GM18861 (cell line): ENCODE data around the gene DHDH.
"Not testable (repeated sequence)": the region's sequence is repeated elsewhere in the genome, so short reads cannot be mapped to it uniquely, and the experiment has no call there.

Source experiments
- ATAC-seq: cut with Tn5 transposase; IDR thresholded peaks from one replicate; pipeline ENCODE4 v1.9.1; 2021; ENCODE audit not compliant: unreplicated experiment

Gene DHDH

GRCh38 chr19:48914181-48914580, 19.3 kb upstream of the DHDH start:
- no peak for ATAC-seq

DNA sequence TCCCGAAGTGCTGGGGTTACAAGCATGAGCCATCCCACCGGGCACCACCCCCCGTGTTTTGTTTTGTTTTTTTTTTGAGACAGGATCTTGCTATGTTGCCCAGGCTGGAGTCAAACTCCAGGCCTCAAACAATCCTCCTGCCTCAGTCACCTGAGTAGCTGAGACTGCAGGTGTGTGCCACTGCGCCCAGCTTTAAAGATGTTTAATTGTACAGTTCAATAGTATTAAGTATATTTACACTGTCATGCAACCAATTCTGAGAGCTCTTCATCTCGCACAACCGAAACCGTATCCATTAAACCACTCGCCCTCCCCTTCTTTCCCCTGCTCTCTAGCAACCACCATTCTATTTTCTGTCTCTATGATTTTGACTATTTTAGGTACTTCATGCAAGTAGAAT, 17.7 kb upstream of the DHDH start:
- ATAC-seq: no peak

GRCh38 chr19:48918071-48918470, 15.4 kb upstream of the DHDH start:
- no peak for ATAC-seq

DNA sequence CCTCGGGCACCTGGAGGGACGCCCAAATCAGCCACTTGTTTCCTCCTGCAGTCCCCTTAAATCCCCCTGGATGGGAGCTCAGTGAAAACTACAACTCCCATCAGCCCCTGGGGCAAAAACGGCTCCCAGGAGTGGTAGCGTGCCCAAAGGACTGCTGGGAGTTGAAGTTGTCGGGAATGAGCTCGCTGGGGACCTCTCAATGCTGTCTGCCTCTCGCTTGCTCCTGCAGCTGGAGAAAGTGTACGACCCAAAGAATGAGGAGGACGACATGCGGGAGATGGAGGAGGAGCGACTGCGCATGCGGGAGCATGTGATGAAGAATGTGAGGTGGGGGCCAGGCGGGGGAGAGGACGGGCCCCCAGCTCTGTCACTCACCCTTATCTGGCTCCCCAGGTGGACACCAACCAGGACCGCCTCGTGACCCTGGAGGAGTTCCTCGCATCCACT, 14.7 kb upstream of the DHDH start:
- ATAC-seq: no peak

GRCh38 chr19:48919271-48919670, 14.2 kb upstream of the DHDH start:
- ATAC-seq: not testable (repeated sequence)

DNA sequence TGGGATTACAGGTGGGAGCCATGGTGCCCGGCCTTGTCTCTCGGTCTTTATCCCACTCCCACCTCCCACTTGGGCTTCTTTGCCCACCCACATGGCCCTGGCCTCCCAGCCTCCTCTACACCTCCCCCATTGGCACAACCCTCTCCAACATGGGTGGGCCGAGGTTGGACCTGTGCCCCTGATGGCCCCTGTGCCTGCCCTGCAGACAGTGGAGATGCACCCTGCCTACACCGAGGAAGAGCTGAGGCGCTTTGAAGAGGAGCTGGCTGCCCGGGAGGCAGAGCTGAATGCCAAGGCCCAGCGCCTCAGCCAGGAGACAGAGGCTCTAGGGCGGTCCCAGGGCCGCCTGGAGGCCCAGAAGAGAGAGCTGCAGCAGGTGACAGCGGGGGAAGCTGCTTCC, 12.6 kb upstream of the DHDH start:
- ATAC-seq: no peak

- ATAC-seq: no peak
Observed at GRCh38 chr19:48921721-48922500, 11.6 kb upstream of the DHDH start.

DNA sequence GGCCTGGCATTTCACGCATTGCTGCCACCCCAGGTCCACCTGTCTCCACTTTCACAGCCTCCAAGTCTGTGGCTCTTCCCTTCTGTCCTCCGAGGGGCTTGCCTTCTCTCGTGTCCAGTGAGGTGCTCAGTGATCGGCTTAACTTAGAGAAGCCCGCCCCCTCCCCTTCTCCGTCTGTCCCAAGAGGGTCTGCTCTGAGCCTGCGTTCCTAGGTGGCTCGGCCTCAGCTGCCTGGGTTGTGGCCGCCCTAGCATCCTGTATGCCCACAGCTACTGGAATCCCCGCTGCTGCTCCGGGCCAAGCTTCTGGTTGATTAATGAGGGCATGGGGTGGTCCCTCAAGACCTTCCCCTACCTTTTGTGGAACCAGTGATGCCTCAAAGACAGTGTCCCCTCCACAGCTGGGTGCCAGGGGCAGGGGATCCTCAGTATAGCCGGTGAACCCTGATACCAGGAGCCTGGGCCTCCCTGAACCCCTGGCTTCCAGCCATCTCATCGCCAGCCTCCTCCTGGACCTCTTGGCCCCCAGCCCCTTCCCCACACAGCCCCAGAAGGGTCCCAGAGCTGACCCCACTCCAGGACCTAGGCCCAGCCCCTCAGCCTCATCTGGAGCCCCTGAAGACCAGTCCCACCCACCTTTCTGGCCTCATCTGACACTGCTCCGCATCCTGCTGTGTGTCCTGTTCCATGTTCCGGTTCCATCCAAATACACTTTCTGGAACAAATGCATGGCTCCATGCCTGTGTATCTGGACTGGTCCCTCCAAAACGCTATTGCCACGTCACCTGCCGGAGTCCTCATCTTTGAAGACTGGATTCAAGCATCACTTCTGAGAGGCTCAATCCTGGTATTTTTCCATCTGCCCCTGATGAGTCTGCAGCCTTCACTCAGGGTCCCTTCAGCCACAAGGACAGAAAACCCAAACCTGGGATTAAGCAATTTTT, 10.7 kb upstream of the DHDH start:
- no peak for ATAC-seq

- no peak for ATAC-seq
Observed at GRCh38 chr19:48925240-48925843, 8.2 kb upstream of the DHDH start.

DNA sequence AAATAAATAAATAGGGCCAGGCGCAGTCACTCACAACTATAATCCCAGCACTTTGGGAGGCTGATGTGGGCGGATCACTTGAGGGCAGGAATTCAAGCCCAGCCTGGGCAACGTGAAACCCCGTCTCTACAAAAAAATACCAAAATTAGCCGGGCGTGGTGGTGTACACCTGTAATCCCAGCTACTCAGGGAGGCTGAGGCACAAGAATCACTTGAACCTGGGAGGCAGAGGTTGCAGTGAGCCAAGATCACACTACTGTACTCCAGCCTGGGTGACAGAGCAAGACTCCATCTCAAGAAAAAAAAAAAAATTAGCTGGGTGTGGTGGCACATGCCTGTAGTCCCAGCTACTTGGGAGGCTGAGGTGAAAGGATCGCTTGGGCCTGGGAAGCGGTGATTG, 7.6 kb upstream of the DHDH start:
- ATAC-seq: not testable (repeated sequence)

- ATAC-seq: no peak
Observed at GRCh38 chr19:48926909-48927308, 6.6 kb upstream of the DHDH start.

DNA sequence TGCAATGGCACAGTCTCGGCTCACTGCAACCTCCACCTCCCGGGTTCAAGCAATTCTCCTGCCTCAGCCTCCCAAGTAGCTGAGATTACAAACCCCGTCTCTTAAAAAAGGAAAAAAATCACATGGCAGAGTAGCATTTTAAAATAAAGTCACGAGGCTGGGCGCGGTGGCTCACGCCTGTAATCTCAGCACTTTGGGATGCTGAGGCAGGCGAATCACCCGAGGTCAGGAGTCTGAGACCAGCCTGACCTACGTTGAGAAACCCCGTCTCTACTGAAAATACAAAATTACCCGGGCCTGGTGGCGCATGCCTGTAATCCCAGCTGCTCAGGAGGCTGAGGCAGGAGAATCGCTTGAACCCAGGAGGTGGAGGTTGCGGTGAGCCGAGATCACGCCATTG, 5.8 kb upstream of the DHDH start:
- not testable (repeated sequence) for ATAC-seq

- no peak for ATAC-seq
Observed at GRCh38 chr19:48928164-48929025, 5.1 kb upstream of the DHDH start.

DNA sequence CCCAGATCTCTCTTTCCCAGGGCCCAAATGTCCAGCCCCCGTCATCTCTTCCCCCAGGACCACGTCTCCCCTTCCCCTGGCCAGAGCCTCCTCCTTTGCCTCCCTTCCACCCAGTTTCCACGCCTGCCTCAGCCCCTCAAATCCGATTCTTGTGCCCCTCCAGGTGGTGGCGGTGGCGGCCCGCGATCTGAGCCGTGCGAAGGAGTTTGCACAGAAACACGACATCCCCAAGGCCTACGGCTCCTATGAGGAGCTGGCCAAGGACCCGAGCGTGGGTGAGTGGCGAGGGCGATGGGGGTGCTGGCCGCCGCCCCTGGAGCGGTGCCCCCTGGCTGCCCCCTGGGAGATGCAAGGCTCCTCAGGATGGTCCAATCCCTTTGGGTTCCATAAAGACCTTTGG, 1.3 kb downstream of the DHDH start:
- no peak for ATAC-seq

DNA sequence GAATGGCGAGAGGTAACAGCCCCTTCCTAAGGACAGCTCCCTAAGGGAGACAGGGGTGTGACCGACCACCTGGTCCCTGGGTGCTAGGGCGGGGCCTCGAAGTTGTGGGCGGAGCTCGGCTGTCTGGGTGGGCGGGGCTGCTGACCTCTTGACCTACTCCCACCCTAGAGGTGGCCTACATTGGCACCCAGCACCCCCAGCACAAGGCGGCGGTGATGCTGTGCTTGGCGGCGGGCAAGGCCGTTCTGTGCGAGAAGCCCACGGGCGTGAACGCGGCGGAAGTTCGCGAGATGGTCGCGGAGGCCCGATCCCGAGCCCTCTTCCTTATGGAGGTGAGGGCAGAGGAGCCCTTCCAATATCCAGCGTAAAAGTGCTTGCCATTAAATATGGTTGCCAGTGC, 2.4 kb downstream of the DHDH start:
- ATAC-seq: no peak

DNA sequence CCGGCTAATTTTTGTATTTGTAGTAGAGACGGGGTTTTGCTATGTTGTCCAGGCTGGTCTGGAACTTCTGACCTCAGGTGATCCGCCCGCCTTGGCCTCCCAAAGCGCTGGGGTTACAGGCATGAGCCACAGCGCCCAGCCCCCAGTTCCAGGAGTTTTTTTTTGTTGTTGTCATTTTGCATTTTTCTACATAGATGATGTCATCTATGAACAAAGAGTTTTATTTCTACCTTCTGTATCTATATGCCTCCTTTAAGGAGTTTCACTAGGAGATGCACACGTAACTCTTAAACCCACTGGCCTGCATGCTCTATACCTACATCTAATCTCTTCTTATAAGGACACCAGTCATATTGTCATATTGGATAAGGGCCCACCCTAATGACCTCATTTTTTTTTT, 4.8 kb downstream of the DHDH start:
- ATAC-seq: no peak

DNA sequence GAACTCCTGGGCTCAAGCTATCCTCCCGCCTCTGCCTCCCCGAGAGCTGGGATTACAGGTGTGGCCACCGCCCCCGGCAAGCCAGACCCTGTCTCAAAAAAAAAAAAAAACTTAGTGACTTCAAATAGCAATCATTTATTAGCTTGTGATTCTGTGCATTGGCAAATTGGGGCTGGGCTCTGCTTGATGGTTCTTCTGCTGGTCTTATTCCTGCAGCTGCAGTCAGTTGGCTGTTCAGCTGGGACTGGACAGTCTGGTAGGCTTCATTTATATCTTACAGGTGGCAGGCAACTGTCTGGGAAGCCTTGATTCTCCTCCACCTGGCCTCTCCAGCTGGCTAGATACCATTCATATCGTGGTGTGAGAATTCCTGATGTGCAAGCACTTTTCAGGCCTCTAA, 7.4 kb downstream of the DHDH start:
- no peak for ATAC-seq

DNA sequence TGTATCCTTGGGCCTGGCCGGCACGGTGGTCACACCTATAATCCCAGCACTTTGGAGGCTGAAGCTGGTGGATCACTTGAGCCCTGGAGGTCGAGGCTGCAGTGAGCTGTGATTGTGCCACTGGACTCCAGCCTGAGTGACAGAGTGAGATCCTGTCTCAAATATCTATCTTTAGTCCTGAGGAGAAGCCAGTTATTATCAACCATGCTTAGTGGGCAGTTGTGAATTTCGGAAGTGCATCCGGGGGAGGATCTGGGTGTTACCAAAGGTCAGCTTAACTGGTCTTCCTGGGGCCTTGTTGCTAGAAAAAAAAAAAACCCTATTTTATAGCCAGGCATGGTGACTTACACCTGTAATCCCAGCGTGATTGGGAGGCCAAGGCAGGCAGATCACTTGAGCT, 9.6 kb downstream of the DHDH start:
- no peak for ATAC-seq

GRCh38 chr19:48945415-48945814, 11.9 kb downstream of the DHDH start:
- no peak for ATAC-seq

DNA sequence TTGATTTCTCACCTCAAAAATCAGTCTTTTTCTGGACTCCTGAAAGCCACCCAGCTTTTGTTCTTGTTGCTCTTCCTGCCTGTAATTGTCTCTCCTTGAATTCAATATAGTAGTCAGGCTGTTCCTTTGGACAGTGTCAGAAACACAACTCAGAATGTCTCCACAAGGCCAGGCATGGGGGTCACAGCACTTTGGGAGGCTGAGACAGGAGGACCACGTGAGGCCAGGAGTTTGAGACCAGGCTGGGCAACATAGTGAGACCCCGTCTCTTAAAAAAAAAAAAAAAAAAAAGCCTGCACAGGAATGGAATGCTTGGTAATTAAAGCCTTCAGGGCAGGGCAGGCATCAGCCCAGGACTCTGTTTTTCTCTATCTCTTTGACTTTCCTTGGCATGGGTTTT, 12.3 kb downstream of the DHDH start:
- ATAC-seq: no peak
